K562 (cell line): ENCODE results near the gene PRPF8. TPM values are rescaled to one million over a fixed set of nuclear protein-coding genes. Genes with fewer than 3 reads are reported as not detected.
A peak's percentile ranks its signal among the peaks of the same experiment; 100 is the strongest.

Experiments
- ATAC-seq: fragments of 200-7000 bp; cut with Tn5 transposase; 3 replicates; pipeline ENCODE4 v1.9.1; 2020; ENCODE audit warnings: moderate library complexity
- BruUV-seq: library from RNA; stranded (reverse); fragments of 400-500 nt; replicated peaks from 2 replicates; lab custom pipeline; 2021; lab: Mats Ljungman, UMichigan
- CTCF ChIA-PET: fragments of 300-600 bp; formaldehyde crosslinking; extraction: SDS; loops from one replicate; lab custom pipeline; 2021; ENCODE audit warnings: low intra/inter-chr PET ratio; lab: Yijun Ruan, JAX
- POLR2A ChIA-PET: fragments of 300-600, 350-650 bp; sonication (Branson Sonifier 250); formaldehyde crosslinking; extraction: SDS; loops from one replicate; lab custom pipeline; 2021; ENCODE audit warnings: antibody characterized with exemption, inconsistent platforms; lab: Yijun Ruan, JAX
- DNase-seq, 4 experiments: peaks; one replicate each; pipeline versions ENCODE4 v3.0.0 to v3.0.0-alpha.2; 2011 to 2018; ENCODE audit warnings: low spot score in 3 of 4, mixed read lengths in 3 of 4; ENCODE audit errors: extremely low read depth in 1 of 4
- FAIRE-seq: peaks from 2 replicates; lab custom pipeline; 2011; peaks lifted over from hg19 to GRCh38; lab: Jason Lieb, UNC
- H2AFZ ChIP-seq: 2 replicates; pipeline ENCODE4 v1.6.0; 2011; ENCODE audit warnings: low read depth, low read length, control low read depth, inconsistent platforms
- H3K27ac ChIP-seq: fragments of 200-600 bp; 3 replicates; pipeline ENCODE4 v1.8.0; 2011; ENCODE audit warnings: low read depth, mild to moderate bottlenecking, control low read depth, inconsistent platforms, low read length, moderate library complexity, mixed read lengths; ENCODE audit errors: extremely low read depth
- H3K27me3 ChIP-seq, 2 experiments: fragments of 300-600 bp in 1 of 2; 2 replicates in 1 of 2; 3 replicates in 1 of 2; pipeline versions ENCODE4 v1.6.0 to v1.8.0; 2011; ENCODE audit warnings: inconsistent platforms in 2 of 2, low read length in 2 of 2, mild to moderate bottlenecking in 1 of 2, mixed read lengths in 1 of 2, moderate library complexity in 1 of 2; ENCODE audit not compliant: control insufficient read depth in 2 of 2, insufficient read depth in 2 of 2
- H3K36me3 ChIP-seq: fragments of 300-600 bp; 3 replicates; pipeline ENCODE4 v1.8.0; 2011; ENCODE audit warnings: mild to moderate bottlenecking, low read length, inconsistent platforms; ENCODE audit not compliant: control insufficient read depth, insufficient read depth
- H3K4me1 ChIP-seq, 2 experiments: fragments of 200-600 bp in 1 of 2; replicated peaks in 1 of 2; 2 replicates in 1 of 2; 3 replicates in 1 of 2; pipeline versions ENCODE4 v1.5.1 to v1.8.0; 2011; ENCODE audit warnings: inconsistent platforms in 2 of 2, low read length in 2 of 2, mild to moderate bottlenecking in 1 of 2, mixed read lengths in 1 of 2, moderate library complexity in 1 of 2; ENCODE audit not compliant: control insufficient read depth in 2 of 2, insufficient read depth in 2 of 2
- H3K4me2 ChIP-seq: 2 replicates; pipeline ENCODE4 v1.6.1; 2011; ENCODE audit warnings: low read length, control low read depth, inconsistent platforms, mixed read lengths; ENCODE audit not compliant: insufficient read depth
- H3K4me3 ChIP-seq: fragments of 200-600 bp; sonication (generic), shearing (Covaris generic); 2 replicates; pipeline ENCODE4 v1.5.1; 2016; ENCODE audit warnings: control low read depth, inconsistent platforms
- H3K79me2 ChIP-seq: fragments of 200-600 bp; 3 replicates; pipeline ENCODE4 v1.8.0; 2011; ENCODE audit warnings: low read length, inconsistent platforms; ENCODE audit not compliant: control insufficient read depth, insufficient read depth
- H3K9ac ChIP-seq, 2 experiments: 2 replicates each; pipeline versions ENCODE4 v1.6.0 to v1.6.1; 2011; ENCODE audit warnings: low read depth in 2 of 2, low read length in 2 of 2, control low read depth in 1 of 2, inconsistent platforms in 1 of 2, mild to moderate bottlenecking in 1 of 2, mixed read lengths in 1 of 2; ENCODE audit not compliant: insufficient read depth in 1 of 2
- H3K9me1 ChIP-seq: one replicate; pipeline ENCODE4 v1.6.0; 2011; ENCODE audit warnings: inconsistent platforms, mild to moderate bottlenecking, low read length, moderate library complexity; ENCODE audit not compliant: control insufficient read depth, insufficient read depth
- H3K9me3 ChIP-seq: replicated peaks from 2 replicates; pipeline ENCODE4 v1.5.1; 2011; ENCODE audit warnings: low read depth, low read length, inconsistent platforms; ENCODE audit not compliant: control insufficient read depth, insufficient read depth
- H4K20me1 ChIP-seq: replicated peaks from 2 replicates; pipeline ENCODE4 v1.6.1; 2011; ENCODE audit warnings: low read length, inconsistent platforms, mixed read lengths; ENCODE audit not compliant: control insufficient read depth, insufficient read depth
- CHD1 ChIP-seq: fragments of 200-600 bp; sonication (generic); IDR thresholded peaks from one replicate; pipeline ENCODE4 v1.6.1; 2012; ENCODE audit warnings: mild to moderate bottlenecking, moderate library complexity, low read length, inconsistent platforms
- E2F4 ChIP-seq: sonication (generic); formaldehyde crosslinking; IDR thresholded peaks from 2 replicates; pipeline ENCODE4 v1.8.0; 2022; ENCODE audit warnings: mild to moderate bottlenecking, low read depth, missing genetic modification reagents
- FOXA3 ChIP-seq, 2 experiments: fragments of 450-650 bp in 1 of 2; sonication (generic) in 1 of 2; formaldehyde crosslinking; IDR thresholded peaks in 1 of 2; conservative IDR thresholded peaks in 1 of 2; 2 replicates each; pipeline versions ENCODE4 v1.4.0 to v1.8.0; 2020 to 2022; ENCODE audit warnings: mild to moderate bottlenecking in 2 of 2, missing genetic modification reagents in 1 of 2
- KAT7 ChIP-seq: sonication (generic); formaldehyde crosslinking; IDR thresholded peaks from 2 replicates; pipeline ENCODE4 v1.8.0; 2022; ENCODE audit warnings: missing genetic modification reagents, mild to moderate bottlenecking, borderline replicate concordance
- NBN ChIP-seq: fragments of 450-650 bp; IDR thresholded peaks from 2 replicates; pipeline ENCODE4 v1.6.1; 2016; ENCODE audit warnings: low read depth, mild to moderate bottlenecking
- NFE2L1 ChIP-seq: fragments of 450-650 bp; IDR thresholded peaks from 2 replicates; pipeline ENCODE4 v1.6.1; 2016; ENCODE audit warnings: missing genetic modification characterization, low read depth, mild to moderate bottlenecking, missing compliant biosample characterization, moderate library complexity, borderline replicate concordance
- NUFIP1 ChIP-seq: fragments of 450-650 bp; IDR thresholded peaks from 2 replicates; pipeline ENCODE4 v1.6.1; 2018; ENCODE audit not compliant: partially characterized antibody
- SIRT6 ChIP-seq: IDR thresholded peaks from one replicate; pipeline ENCODE4 v1.6.1; 2012; ENCODE audit warnings: low read depth, mild to moderate bottlenecking, control low read depth, inconsistent platforms, low read length, moderate library complexity
- YY1 ChIP-seq, 3 experiments: IDR thresholded peaks; 2 replicates each; pipeline ENCODE4 v1.6.1; 2011; ENCODE audit warnings: low read length in 2 of 3, mild to moderate bottlenecking in 2 of 3, moderate library complexity in 2 of 3, borderline replicate concordance in 1 of 3, control low read depth in 1 of 3, low read depth in 1 of 3; ENCODE audit not compliant: insufficient read depth in 3 of 3, insufficient replicate concordance in 2 of 3, control insufficient read depth in 1 of 3, insufficient read length in 1 of 3; ENCODE audit errors: extremely low read depth in 1 of 3
- ZBTB17 ChIP-seq: fragments of 450-650 bp; formaldehyde crosslinking; IDR thresholded peaks from 2 replicates; pipeline ENCODE4 v1.4.0; 2020; ENCODE audit warnings: mild to moderate bottlenecking
- ZFPM2 ChIP-seq: fragments of 250-450 bp; sonication (Bioruptor Pico); IDR thresholded peaks from 2 replicates; pipeline ENCODE4 v1.5.1; 2022; ENCODE audit warnings: mild to moderate bottlenecking
- ZFX ChIP-seq: sonication (generic); formaldehyde crosslinking; IDR thresholded peaks from 2 replicates; pipeline ENCODE4 v1.8.0; 2022; ENCODE audit warnings: mild to moderate bottlenecking, missing genetic modification reagents, moderate library complexity
- ZNF280B ChIP-seq: fragments of 250-450 bp; sonication (Bioruptor Pico); IDR thresholded peaks from 2 replicates; pipeline ENCODE4 v1.5.1; 2021; ENCODE audit warnings: mild to moderate bottlenecking
- ZNF507 ChIP-seq: conservative IDR thresholded peaks from 2 replicates; pipeline ENCODE4 v1.6.1; 2017; ENCODE audit warnings: missing genetic modification characterization, missing compliant biosample characterization
- WGBS: fragments of 100-300 bp; shearing (Covaris generic); methylation state at CpG from one replicate; pipeline ENCODE4 v1.1.6; 2016; ENCODE audit warnings: low coverage, mixed read lengths; ENCODE audit not compliant: insufficient coverage; ENCODE audit errors: missing lambda C conversion rate; 5-methylcytosine and 5-hydroxymethylcytosine counted together
- in situ Hi-C: fragments of 300-500 bp; cut with MboI; formaldehyde crosslinking; loops from 4 replicates; pipeline ENCODE4 v1.15.0; 2018; ENCODE audit warnings: inconsistent platforms, mixed read lengths
- intact Hi-C: fragments of 100-400 bp; cut with micrococcal nuclease; formaldehyde crosslinking; loops from 2 replicates; pipeline ENCODE4 v1.14.2; 2022
- polyA plus RNA-seq, 8 experiments: library from polyadenylated mRNA; depleted of rRNA in 4 of 8; stranded (reverse) in 5 of 8; unstranded in 3 of 8; fragments of >200 nt; fragmentation: Nextera tagmentation in 2 of 8; fragmentation: Illumina TruSeq in 1 of 8; extraction: Ambion mirVana in 2 of 8; extraction: Trizol in 1 of 8; gene quantifications; 2 replicates each; pipeline versions ENCODE4 v1.2.1 to v1.2.3, GENCODE V29; 2011 to 2014; ENCODE audit warnings: inconsistent platforms in 1 of 8, missing spikeins in 1 of 8
- total RNA-seq, 7 experiments: library from RNA; depleted of rRNA in 6 of 7; stranded (reverse); fragments of >200 nt in 6 of 7; fragmentation: Illumina TruSeq in 2 of 7; extraction: Trizol in 2 of 7; gene quantifications; 2 replicates each; pipeline versions ENCODE4 v1.2.1 to v1.2.3, GENCODE V29; 2011 to 2021; ENCODE audit warnings: low replicate concordance in 1 of 7

The PRPF8 gene
- total and polyA plus RNA-seq, 9 of the 15 experiments (the other 6 are each of a cell fraction or from before 2014, with no cell fraction given): 64.3 to 294 (median 85.9) TPM

GRCh38 chr17:1626333-1626732, 58.3 kb downstream of the PRPF8 start:
- no peak for FAIRE-seq
- H3K4me2 ChIP-seq: no peak overlapping the region
- peaks cover 8% of the 10 kb centered on the region; the same call in 1 of the 2 replicates for H4K20me1 ChIP-seq
- ATAC-seq: no peak
- in situ Hi-C loops (no loop called here), intact Hi-C loops (no loop called here)
- no peak for DNase-seq
- H3K79me2 ChIP-seq: no peaks in the 10 kb centered on the region
- no peak overlapping the region for H3K4me3 ChIP-seq
- H3K4me1 ChIP-seq: peaks cover 9 to 40% of the 10 kb centered on the region in 2 experiments
- no peak overlapping the region for H2AFZ ChIP-seq
- peak overlapping the region in 1 of 2 experiments; percentile 32; a peak in 1 of 4 replicates for H3K9ac ChIP-seq
- H3K27me3 ChIP-seq: no peaks in the 10 kb centered on the region
- BruUV-seq: no TSS peak
- TF ChIP-seq NBN: no peak
- TF ChIP-seq KAT7 (CRISPR knock-in tag): no peak
- no peak for TF ChIP-seq NUFIP1
- no peak for TF ChIP-seq ZBTB17 (CRISPR knock-in tag)
- no peak for TF ChIP-seq E2F4 (CRISPR knock-in tag)
- TF ChIP-seq ZNF280B (CRISPR knock-in tag): no peak
- no peak for TF ChIP-seq SIRT6
- TF ChIP-seq ZNF507: no peak
- no peak for TF ChIP-seq ZFX (CRISPR knock-in tag)
- no peak for TF ChIP-seq YY1 (IDR thresholded peaks at IDR 0.05; ENCODE audit: borderline replicate concordance in 1 of 3, control insufficient read depth in 1 of 3, extremely low read depth in 1 of 3, insufficient read depth in 3 of 3, insufficient read length in 1 of 3, insufficient replicate concordance in 2 of 3, low read depth in 1 of 3, low read length in 2 of 3)
- TF ChIP-seq ZFPM2 (CRISPR knock-in tag): no peak
- TF ChIP-seq CHD1: no peak
- TF ChIP-seq FOXA3 (CRISPR knock-in tag; conservative IDR thresholded peaks at IDR 0.05 in 1 of 2, IDR thresholded peaks at IDR 0.05 in 1 of 2): no peak
- TF ChIP-seq NFE2L1: no peak
- ChIA-PET POLR2A (interaction anchor here (0.7 to 3.3 kb wide), 5 partner anchors 9 to 370 kb away, joined by 3 to 25 read pairs (median 3); partner anchors contain the start of gene INPP5K), CTCF (no interaction called here)
- WGBS: 74% methylated on average over 3 of the region's 3 CpGs
- no peaks in the 10 kb centered on the region for H3K36me3 ChIP-seq
- H3K27ac ChIP-seq: no peak overlapping the region
- H3K9me1 ChIP-seq: no peaks in the 10 kb centered on the region
- no peaks in the 10 kb centered on the region for H3K9me3 ChIP-seq
